ENCODE results near the gene FZD4. TPM values are rescaled to one million over a fixed set of nuclear protein-coding genes. Genes with fewer than 3 reads are reported as not detected.
A peak's percentile ranks its signal among the peaks of the same experiment; 100 is the strongest.

FZD4 gene
- total RNA-seq, 2 donors from 2014 or later, result 25.4 to 54.4 TPM

DNA sequence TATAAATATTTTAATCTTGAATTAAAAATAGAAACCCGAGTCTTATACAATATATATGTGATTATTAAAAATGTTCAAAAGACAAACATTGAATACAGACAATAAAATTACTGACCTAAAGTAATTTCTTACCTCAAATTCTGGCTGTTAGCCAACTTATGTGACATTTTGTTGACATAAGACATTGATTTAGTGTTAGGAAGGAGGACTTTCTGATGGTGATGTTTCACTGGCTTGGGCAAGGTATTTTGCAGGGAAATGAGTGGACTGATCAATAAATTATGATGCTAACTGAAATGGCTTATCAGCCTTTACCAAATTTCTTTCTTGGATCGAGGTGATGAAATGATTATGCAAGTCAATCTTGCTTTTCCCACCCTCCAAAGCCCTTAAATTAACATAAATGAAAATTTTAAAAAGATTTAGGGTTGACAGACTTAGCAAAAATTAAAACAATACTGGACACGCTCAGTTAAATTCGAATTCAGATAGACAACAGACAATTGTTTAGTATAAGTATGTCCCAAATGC, 33.2 kb upstream of the FZD4 start:
- 39 to 44% methylated on average over 4 of the region's 4 CpGs for WGBS, 2 donors
- no peak for DNase-seq
- intact Hi-C loops (cut with DNase I), result no loop called here
- H3K9me3 ChIP-seq, result no peaks in the 10 kb centered on the region
- H3K27me3 ChIP-seq, result no peaks in the 10 kb centered on the region
- TF ChIP-seq, protein P1, sequence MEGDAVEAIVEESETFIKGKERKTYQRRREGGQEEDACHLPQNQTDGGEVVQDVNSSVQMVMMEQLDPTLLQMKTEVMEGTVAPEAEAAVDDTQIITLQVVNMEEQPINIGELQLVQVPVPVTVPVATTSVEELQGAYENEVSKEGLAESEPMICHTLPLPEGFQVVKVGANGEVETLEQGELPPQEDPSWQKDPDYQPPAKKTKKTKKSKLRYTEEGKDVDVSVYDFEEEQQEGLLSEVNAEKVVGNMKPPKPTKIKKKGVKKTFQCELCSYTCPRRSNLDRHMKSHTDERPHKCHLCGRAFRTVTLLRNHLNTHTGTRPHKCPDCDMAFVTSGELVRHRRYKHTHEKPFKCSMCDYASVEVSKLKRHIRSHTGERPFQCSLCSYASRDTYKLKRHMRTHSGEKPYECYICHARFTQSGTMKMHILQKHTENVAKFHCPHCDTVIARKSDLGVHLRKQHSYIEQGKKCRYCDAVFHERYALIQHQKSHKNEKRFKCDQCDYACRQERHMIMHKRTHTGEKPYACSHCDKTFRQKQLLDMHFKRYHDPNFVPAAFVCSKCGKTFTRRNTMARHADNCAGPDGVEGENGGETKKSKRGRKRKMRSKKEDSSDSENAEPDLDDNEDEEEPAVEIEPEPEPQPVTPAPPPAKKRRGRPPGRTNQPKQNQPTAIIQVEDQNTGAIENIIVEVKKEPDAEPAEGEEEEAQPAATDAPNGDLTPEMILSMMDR (IDR thresholded peaks at IDR 0.05), result no peak
- no peak for TF ChIP-seq POLR2A (IDR thresholded peaks at IDR 0.05)
- H3K4me1 ChIP-seq, result no peaks in the 10 kb centered on the region
- ATAC-seq, result peak; percentile 21
- no peaks in the 10 kb centered on the region for H3K36me3 ChIP-seq (replicated peaks in 1 of 2; ENCODE audit: insufficient read depth in 1 of 2, low read depth in 2 of 2)
- H3K4me3 ChIP-seq, result no peak overlapping the region
- H3K27ac ChIP-seq, result no peak overlapping the region

DNA sequence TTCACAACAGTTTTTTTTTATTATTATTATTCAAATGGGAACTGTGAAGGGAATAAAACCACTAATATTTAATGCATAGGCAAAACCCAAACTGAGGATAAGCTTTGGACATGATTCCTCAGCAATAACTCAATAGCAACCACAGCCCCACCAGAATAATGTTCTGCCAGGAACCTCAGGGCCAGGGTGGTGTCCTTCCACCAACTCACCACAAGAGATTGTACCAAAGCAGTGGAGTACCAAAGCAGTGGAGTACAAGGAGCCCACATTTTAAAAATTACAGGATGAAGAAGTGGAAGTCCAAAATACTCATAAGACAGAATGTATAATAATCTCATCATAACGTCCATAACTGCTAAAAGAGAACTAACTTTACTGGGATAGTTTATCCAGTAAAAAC, 32.5 kb upstream of the FZD4 start:
- Histone ChIP-seq H3K27me3 (no peaks in the 10 kb centered on the region), H3K4me3 (no peak overlapping the region), H3K36me3 (replicated peaks in 1 of 2; ENCODE audit: insufficient read depth in 1 of 2, low read depth in 2 of 2) (no peaks in the 10 kb centered on the region), H3K4me1 (no peaks in the 10 kb centered on the region), H3K9me3 (no peaks in the 10 kb centered on the region), H3K27ac (no peak overlapping the region)
- DNase-seq, result no peak
- TF ChIP-seq, protein P1 (IDR thresholded peaks at IDR 0.05), result no peak
- TF ChIP-seq POLR2A (IDR thresholded peaks at IDR 0.05), result no peak
- 48 to 68% methylated on average over 1 of the region's 1 CpG for WGBS, 2 donors
- ATAC-seq, result no peak
- intact Hi-C loops (cut with DNase I), result no loop called here

DNA sequence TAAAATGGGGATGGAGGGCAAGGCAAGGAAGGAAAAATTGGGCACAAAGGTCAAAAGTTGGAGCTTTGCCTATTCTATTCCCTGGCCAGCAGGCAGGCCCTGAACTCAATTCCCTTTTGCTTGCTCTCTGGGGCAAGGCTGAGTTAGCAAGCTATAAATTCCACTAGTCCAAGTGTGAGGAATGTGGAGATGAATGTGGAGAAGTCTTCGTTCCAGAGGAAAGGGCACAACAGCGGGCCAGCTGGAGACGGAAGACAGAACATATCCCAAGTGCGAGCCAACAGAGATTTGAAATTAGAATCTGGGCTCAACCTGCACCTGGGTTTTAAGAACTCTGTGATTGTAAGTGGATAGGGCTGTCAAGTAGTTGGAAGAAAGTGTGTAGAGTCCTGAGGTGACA, 29.5 kb upstream of the FZD4 start:
- intact Hi-C loops (cut with DNase I), result no loop called here
- no peaks in the 10 kb centered on the region for H3K27me3 ChIP-seq
- H3K4me3 ChIP-seq, result no peak overlapping the region
- 90 to 94% methylated on average over 4 of the region's 4 CpGs for WGBS, 2 donors
- DNase-seq, result no peak
- no peak overlapping the region for H3K27ac ChIP-seq
- ATAC-seq, result no peak
- H3K4me1 ChIP-seq, result peaks cover 8% of the 10 kb centered on the region
- H3K9me3 ChIP-seq, result no peaks in the 10 kb centered on the region
- no peaks in the 10 kb centered on the region for H3K36me3 ChIP-seq (replicated peaks in 1 of 2; ENCODE audit: insufficient read depth in 1 of 2, low read depth in 2 of 2)
- TF ChIP-seq, protein P1 (IDR thresholded peaks at IDR 0.05), result no peak
- no peak for TF ChIP-seq POLR2A (IDR thresholded peaks at IDR 0.05)

DNA sequence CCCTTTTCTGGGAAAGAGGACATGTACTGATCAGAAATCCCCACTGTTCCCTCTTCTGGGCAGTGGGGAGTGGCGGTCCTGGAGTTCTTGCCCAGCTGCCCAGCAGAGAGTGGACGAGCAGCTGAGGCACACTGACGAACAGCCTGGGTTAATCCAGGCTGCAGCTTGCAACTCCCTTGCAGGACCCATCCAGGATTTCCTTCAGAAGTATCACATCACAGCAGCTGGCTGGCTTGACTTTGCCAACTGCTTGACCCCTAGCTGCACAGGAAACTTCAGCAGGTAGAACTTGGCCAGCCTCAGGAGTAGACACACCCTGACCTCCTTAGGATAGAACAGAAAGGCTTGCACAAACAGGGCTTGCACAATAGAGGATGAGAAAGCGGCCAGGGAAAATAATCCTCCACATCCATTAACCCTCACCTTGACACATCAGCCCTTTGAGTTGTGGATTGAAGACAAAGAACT, 27.9 kb upstream of the FZD4 start:
- ATAC-seq (peak; percentile 47), DNase-seq (peak in 1 of 4 donors; percentile 24)
- TF ChIP-seq, protein P1 (IDR thresholded peaks at IDR 0.05), result no peak
- TF ChIP-seq POLR2A (IDR thresholded peaks at IDR 0.05), result no peak
- no peak overlapping the region for H3K27ac ChIP-seq
- H3K4me3 ChIP-seq, result no peak overlapping the region
- no peaks in the 10 kb centered on the region for H3K36me3 ChIP-seq (replicated peaks in 1 of 2; ENCODE audit: insufficient read depth in 1 of 2, low read depth in 2 of 2)
- H3K27me3 ChIP-seq, result no peaks in the 10 kb centered on the region
- intact Hi-C loops (cut with DNase I), result no loop called here
- 86 to 89% methylated on average over 4 of the region's 4 CpGs for WGBS, 2 donors
- peaks cover 24% of the 10 kb centered on the region for H3K4me1 ChIP-seq
- H3K9me3 ChIP-seq, result no peaks in the 10 kb centered on the region

All from body of pancreas (tissue), 4 donors.